MM.1S (cell line): ENCODE results near the gene PTGES3.

Experiments used
- DNase-seq: peaks from one replicate; pipeline ENCODE4 v3.0.0-alpha.2; 2015
- H2AFZ ChIP-seq: fragments of 300-600 bp; sonication (generic); 2 replicates; pipeline ENCODE4 v1.6.0; 2016; ENCODE audit warnings: antibody characterized with exemption, low read length
- H3F3A ChIP-seq: fragments of 300-600 bp; sonication (generic); 2 replicates; pipeline ENCODE4 v1.6.1; 2016; ENCODE audit warnings: mild to moderate bottlenecking, antibody characterized with exemption, low read length, moderate library complexity, mixed read lengths; ENCODE audit not compliant: insufficient read depth
- H3K27ac ChIP-seq: fragments of 300-600 bp; sonication (generic); 2 replicates; pipeline ENCODE4 v1.5.1; 2016; ENCODE audit warnings: mild to moderate bottlenecking, low read length
- H3K27me3 ChIP-seq: fragments of 300-600 bp; sonication (generic); replicated peaks from 2 replicates; pipeline ENCODE4 v1.6.0; 2016; ENCODE audit warnings: low read length; ENCODE audit not compliant: insufficient read depth
- H3K36me3 ChIP-seq: fragments of 300-600 bp; sonication (generic); replicated peaks from 2 replicates; pipeline ENCODE4 v1.6.1; 2016; ENCODE audit warnings: mild to moderate bottlenecking, low read length, mixed read lengths; ENCODE audit not compliant: insufficient read depth
- H3K4me1 ChIP-seq: fragments of 300-600 bp; sonication (generic); 2 replicates; pipeline ENCODE4 v1.6.1; 2016; ENCODE audit warnings: low read length, mixed read lengths
- H3K4me2 ChIP-seq: fragments of 300-600 bp; sonication (generic); 2 replicates; pipeline ENCODE4 v1.6.0; 2016; ENCODE audit warnings: low read depth, low read length
- H3K4me3 ChIP-seq: fragments of 300-600 bp; sonication (generic); 2 replicates; pipeline ENCODE4 v1.5.1; 2016; ENCODE audit warnings: low read length, mixed read lengths
- H3K79me2 ChIP-seq: fragments of 300-600 bp; sonication (generic); 2 replicates; pipeline ENCODE4 v1.6.1; 2016; ENCODE audit warnings: mixed run types, low read length, mixed read lengths
- H3K9ac ChIP-seq: fragments of 300-600 bp; sonication (generic); 2 replicates; pipeline ENCODE4 v1.6.1; 2016; ENCODE audit warnings: low read length, mixed read lengths
- H3K9me2 ChIP-seq: fragments of 300-600 bp; sonication (generic); replicated peaks from 2 replicates; pipeline ENCODE4 v1.6.1; 2016; ENCODE audit warnings: mild to moderate bottlenecking, low read length, mixed read lengths; ENCODE audit not compliant: insufficient read depth
- H3K9me3 ChIP-seq: fragments of 300-600 bp; sonication (generic); replicated peaks from 2 replicates; pipeline ENCODE4 v1.6.1; 2016; ENCODE audit warnings: mild to moderate bottlenecking, low read length, mixed read lengths; ENCODE audit not compliant: insufficient read depth
- H4K20me1 ChIP-seq: fragments of 300-600 bp; sonication (generic); 2 replicates; pipeline ENCODE4 v1.6.1; 2016; ENCODE audit warnings: mild to moderate bottlenecking, low read length, moderate library complexity, mixed read lengths; ENCODE audit not compliant: insufficient read depth
- CTCF ChIP-seq: fragments of 300-600 bp; sonication (generic); IDR thresholded peaks from 2 replicates; pipeline ENCODE4 v1.5.1; 2016; ENCODE audit warnings: antibody characterized with exemption, low read length, mixed read lengths
- EZH2 ChIP-seq: fragments of 300-600 bp; sonication (generic); optimal IDR thresholded peaks from 2 replicates; pipeline ENCODE3; 2017; ENCODE audit warnings: low read depth, mild to moderate bottlenecking, antibody characterized with exemption, low read length, mixed read lengths
- EZH2phosphoT487 ChIP-seq: fragments of 300-600 bp; sonication (generic); IDR thresholded peaks from 2 replicates; pipeline ENCODE4 v1.6.1; 2018; ENCODE audit warnings: antibody characterized with exemption, low read length

PTGES3 gene

DNA sequence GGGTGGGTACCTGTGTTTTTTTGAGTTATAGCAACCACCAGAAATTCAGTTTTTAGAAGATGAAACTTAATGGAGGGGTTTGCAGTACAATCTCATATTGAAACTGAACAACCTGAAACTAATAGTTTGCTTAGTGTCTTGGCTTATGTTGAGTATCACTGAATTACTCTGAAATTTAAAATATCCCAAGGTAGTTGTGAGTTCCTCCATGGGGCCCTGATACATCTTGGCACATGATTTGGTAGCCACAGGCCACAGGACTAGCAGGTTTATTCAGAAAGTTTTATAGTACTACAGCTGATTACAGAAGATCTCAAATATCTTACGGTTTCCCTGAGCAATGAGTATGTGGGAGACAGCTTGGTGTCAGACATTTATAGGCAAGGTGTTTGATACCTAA lies 10.4 kb downstream of the PTGES3 start:
- H3K79me2 ChIP-seq = peaks cover 99% of the 10 kb centered on the region
- H3K36me3 ChIP-seq = peaks cover 9% of the 10 kb centered on the region; the same call in 1 of the 2 replicates
- H3K4me3 ChIP-seq = no peak overlapping the region
- no peak overlapping the region for H3K9ac ChIP-seq
- no peaks in the 10 kb centered on the region for H3K9me3 ChIP-seq
- peaks cover 78% of the 10 kb centered on the region for H4K20me1 ChIP-seq
- no peaks in the 10 kb centered on the region for H3K9me2 ChIP-seq
- H3K4me2 ChIP-seq = no peak overlapping the region
- H3K27me3 ChIP-seq = no peaks in the 10 kb centered on the region
- peaks cover 51% of the 10 kb centered on the region for H3F3A ChIP-seq
- DNase-seq = peak; percentile 40
- H3K4me1 ChIP-seq = peaks cover 14% of the 10 kb centered on the region
- no peak overlapping the region for H2AFZ ChIP-seq
- peak overlapping the region; percentile 47; the same call in 1 of the 2 replicates for H3K27ac ChIP-seq
- no peak for TF ChIP-seq EZH2phosphoT487

- H3K27me3 ChIP-seq = no peaks in the 10 kb centered on the region
- peaks cover 80% of the 10 kb centered on the region for H4K20me1 ChIP-seq
- H3K36me3 ChIP-seq = peaks cover 6% of the 10 kb centered on the region; the same call in 1 of the 2 replicates
- DNase-seq = no peak
- peak overlapping the region; percentile 47; the same call in 1 of the 2 replicates for H3K27ac ChIP-seq
- no peak for TF ChIP-seq EZH2phosphoT487
- TF ChIP-seq CTCF = no peak
- no peak for TF ChIP-seq EZH2
- peaks cover 99% of the 10 kb centered on the region for H3K79me2 ChIP-seq
- no peak overlapping the region for H2AFZ ChIP-seq
- H3F3A ChIP-seq = peaks cover 54% of the 10 kb centered on the region
- no peaks in the 10 kb centered on the region for H3K9me3 ChIP-seq
- no peak overlapping the region for H3K4me3 ChIP-seq
- H3K9me2 ChIP-seq = no peaks in the 10 kb centered on the region
- peaks cover 10% of the 10 kb centered on the region for H3K4me1 ChIP-seq
- no peak overlapping the region for H3K9ac ChIP-seq
- H3K4me2 ChIP-seq = no peak overlapping the region
Observed at GRCh38 chr12:56676851-56677580, 11.1 kb downstream of the PTGES3 start.

DNA sequence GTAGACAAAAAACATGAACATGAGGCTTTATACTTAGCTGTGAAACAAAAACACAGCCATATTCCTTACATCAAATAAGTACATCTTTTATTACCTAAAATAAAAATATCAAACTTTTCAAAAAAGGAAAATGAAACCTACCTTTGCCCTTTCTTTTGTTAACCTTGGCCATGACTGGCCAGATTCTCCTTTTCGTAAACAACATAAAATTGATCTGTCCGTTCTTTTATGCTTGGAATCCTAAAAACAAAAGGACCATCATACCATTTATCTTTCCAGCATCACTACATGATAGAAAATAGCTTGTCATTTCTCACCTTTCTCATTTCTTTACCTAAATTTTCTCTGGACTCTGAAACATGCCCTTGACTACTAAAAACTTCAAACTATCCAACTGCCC lies 16.5 kb downstream of the PTGES3 start:
- peaks cover 33% of the 10 kb centered on the region for H3K36me3 ChIP-seq
- TF ChIP-seq EZH2 (no peak), EZH2phosphoT487 (no peak), CTCF (no peak)

GRCh38 chr12:56670836-56671235 lies 17.2 kb downstream of the PTGES3 start:
- H3K9me3 ChIP-seq = no peaks in the 10 kb centered on the region
- no peak overlapping the region for H3K4me3 ChIP-seq
- H2AFZ ChIP-seq = no peak overlapping the region
- peaks cover 99% of the 10 kb centered on the region for H3K79me2 ChIP-seq
- H3K27ac ChIP-seq = no peak overlapping the region
- H3K9me2 ChIP-seq = no peaks in the 10 kb centered on the region
- TF ChIP-seq EZH2phosphoT487 (no peak), EZH2 (no peak), CTCF (no peak)
- no peaks in the 10 kb centered on the region for H3K27me3 ChIP-seq
- no peaks in the 10 kb centered on the region for H3K4me1 ChIP-seq
- DNase-seq = no peak
- no peak overlapping the region for H3K9ac ChIP-seq
- peaks cover 36% of the 10 kb centered on the region for H4K20me1 ChIP-seq
- peaks cover 26% of the 10 kb centered on the region for H3F3A ChIP-seq
- H3K36me3 ChIP-seq = peaks cover 39% of the 10 kb centered on the region
- H3K4me2 ChIP-seq = no peak overlapping the region

More for the DNA sequence above, 16.5 kb downstream of the PTGES3 start:
- DNase-seq = no peak
- Histone ChIP-seq H3K79me2 (peaks cover 99% of the 10 kb centered on the region), H3K4me1 (no peaks in the 10 kb centered on the region), H3K9me3 (no peaks in the 10 kb centered on the region), H4K20me1 (peaks cover 44% of the 10 kb centered on the region), H3K4me3 (no peak overlapping the region), H3F3A (peaks cover 25% of the 10 kb centered on the region), H3K9ac (no peak overlapping the region), H3K27me3 (no peaks in the 10 kb centered on the region), H2AFZ (no peak overlapping the region), H3K4me2 (no peak overlapping the region), H3K9me2 (no peaks in the 10 kb centered on the region), H3K27ac (no peak overlapping the region)
